ENCODE measurements around the gene GPR45. TPM values are rescaled to one million over a fixed set of nuclear protein-coding genes. Genes with fewer than 3 reads are reported as not detected.
A peak's percentile ranks its signal among the peaks of the same experiment; 100 is the strongest.

GPR45 gene
- total and polyA plus RNA-seq, 8 donors = 0.17 TPM; not detected in 7

- H3K9me3 ChIP-seq = no peaks in the 10 kb centered on the region
- no peak for DNase-seq
- no peak for TF ChIP-seq CTCF (IDR thresholded peaks at IDR 0.05)
- intact Hi-C loops (cut with DNase I) = no loop called here
- H3K36me3 ChIP-seq = peaks cover 0 to 24% of the 10 kb centered on the region in 2 donors
- H3K4me3 ChIP-seq = no peak overlapping the region
- H3K4me1 ChIP-seq = no peaks in the 10 kb centered on the region
- H3K27ac ChIP-seq = no peak overlapping the region
- H3K27me3 ChIP-seq = no peaks in the 10 kb centered on the region
- ATAC-seq = peak; percentile 49
Measured at GRCh38 chr2:105261061-105261460, 19.5 kb downstream of the GPR45 start.

- TF ChIP-seq CTCF (IDR thresholded peaks at IDR 0.05) = no peak
- H3K4me3 ChIP-seq = no peak overlapping the region
- no peaks in the 10 kb centered on the region for H3K4me1 ChIP-seq
- intact Hi-C loops (cut with DNase I) = no loop called here
- no peak overlapping the region for H3K27ac ChIP-seq
- DNase-seq (peak in 2 of 4 donors; percentile 37 to 54), ATAC-seq (no peak)
- H3K9me3 ChIP-seq = no peaks in the 10 kb centered on the region
- H3K36me3 ChIP-seq = peaks cover 0 to 40% of the 10 kb centered on the region in 2 donors
- no peaks in the 10 kb centered on the region for H3K27me3 ChIP-seq
Measured at GRCh38 chr2:105262651-105263091, 21.1 kb downstream of the GPR45 start.

GRCh38 chr2:105269426-105269825, 27.9 kb downstream of the GPR45 start:
- no peaks in the 10 kb centered on the region for H3K9me3 ChIP-seq
- H3K27ac ChIP-seq = no peak overlapping the region
- H3K36me3 ChIP-seq = peaks cover 0 to 99% of the 10 kb centered on the region in 2 donors
- DNase-seq (no peak), ATAC-seq (no peak)
- TF ChIP-seq CTCF (IDR thresholded peaks at IDR 0.05) = no peak
- no peaks in the 10 kb centered on the region for H3K27me3 ChIP-seq
- H3K4me3 ChIP-seq = no peak overlapping the region
- H3K4me1 ChIP-seq = no peaks in the 10 kb centered on the region
- intact Hi-C loops (cut with DNase I) = no loop called here

GRCh38 chr2:105271393-105272045, 30.0 kb downstream of the GPR45 start:
- H3K36me3 ChIP-seq = peaks cover 0 to 99% of the 10 kb centered on the region in 2 donors
- no peaks in the 10 kb centered on the region for H3K27me3 ChIP-seq
- H3K9me3 ChIP-seq = no peaks in the 10 kb centered on the region
- no peaks in the 10 kb centered on the region for H3K4me1 ChIP-seq
- ATAC-seq (no peak), DNase-seq (no peak)
- TF ChIP-seq CTCF (IDR thresholded peaks at IDR 0.05) = no peak
- no peak overlapping the region for H3K27ac ChIP-seq
- H3K4me3 ChIP-seq = no peak overlapping the region
- intact Hi-C loops (cut with DNase I) = no loop called here

GRCh38 chr2:105272176-105272575, 30.6 kb downstream of the GPR45 start:
- Histone ChIP-seq H3K4me1 (no peaks in the 10 kb centered on the region), H3K27me3 (no peaks in the 10 kb centered on the region), H3K27ac (no peak overlapping the region), H3K4me3 (no peak overlapping the region), H3K36me3 (peaks cover 0 to 99% of the 10 kb centered on the region in 2 donors), H3K9me3 (no peaks in the 10 kb centered on the region)
- ATAC-seq = no peak
- intact Hi-C loops (cut with DNase I) = no loop called here
- no peak for DNase-seq
- no peak for TF ChIP-seq CTCF (IDR thresholded peaks at IDR 0.05)
